Posterior vena cava (tissue), 2 donors: Measurements from ENCODE around the gene RBFOX2. TPM values are rescaled to one million over a fixed set of nuclear protein-coding genes. Genes with fewer than 3 reads are reported as not detected.

Experiments used
- DNase-seq: peaks from one replicate; pipeline ENCODE4 v3.0.0-alpha.2; 2020; ENCODE audit warnings: low spot score
- intact Hi-C, 2 donors: fragments of 100-400 bp; cut with DNase I; formaldehyde crosslinking; loops; one replicate each; pipeline versions ENCODE4 v1.14.1 to v1.14.2; 2022 to 2023
- total RNA-seq, 2 donors: library from RNA; stranded (reverse); fragmentation: NEBNext Ultra II Directional; extraction: Animal tissue kit (Norgen Biotek cat#: 25700); gene quantifications; one replicate each; pipeline ENCODE4 v1.2.1, GENCODE V29; 2021
- donor health status: DM: yes; HTN: yes; CAD: no.
- donor health status: DM: yes; HTN: yes; CAD: no.

The RBFOX2 gene
- total RNA-seq, 2 donors from 2014 or later: 114 to 124 TPM

- no peak for DNase-seq
- intact Hi-C loops: loop anchor here in 1 of 2 donors (10.0 kb wide), 1 partner anchor 51 kb away; no protein-coding TSS in a partner anchor
Measured at GRCh38 chr22:35783943-35784614, 244.5 kb downstream of the RBFOX2 start.

- intact Hi-C loops: loop anchor here in 1 of 2 donors (10.0 kb wide), 1 partner anchor 52 kb away; no protein-coding TSS in a partner anchor
- no peak for DNase-seq
Measured at GRCh38 chr22:35782504-35782903, 246.1 kb downstream of the RBFOX2 start.

GRCh38 chr22:35781898-35782297 lies 246.7 kb downstream of the RBFOX2 start:
- no peak for DNase-seq
- intact Hi-C loops: loop anchor here in 1 of 2 donors (10.0 kb wide), 1 partner anchor 53 kb away; no protein-coding TSS in a partner anchor

GRCh38 chr22:35777335-35777975 lies 251.2 kb downstream of the RBFOX2 start:
- no peak for DNase-seq
- intact Hi-C loops: no loop called here

GRCh38 chr22:35775339-35775738 lies 253.3 kb downstream of the RBFOX2 start:
- no peak for DNase-seq

GRCh38 chr22:35769974-35770373 lies 258.6 kb downstream of the RBFOX2 start:
- no peak for DNase-seq
- intact Hi-C loops: no loop called here

More at GRCh38 chr22:35775339-35775738, 253.3 kb downstream of the RBFOX2 start:
- intact Hi-C loops: no loop called here

GRCh38 chr22:35766654-35767580 lies 261.7 kb downstream of the RBFOX2 start:
- DNase-seq: no peak
- intact Hi-C loops: no loop called here

- intact Hi-C loops: no loop called here
- no peak for DNase-seq
Measured at GRCh38 chr22:35761037-35761436, 267.6 kb downstream of the RBFOX2 start.

GRCh38 chr22:35758394-35758793 lies 270.2 kb downstream of the RBFOX2 start:
- intact Hi-C loops: no loop called here

GRCh38 chr22:35756722-35757121 lies 271.9 kb downstream of the RBFOX2 start:
- intact Hi-C loops: no loop called here
- no peak for DNase-seq

More at GRCh38 chr22:35758394-35758793, 270.2 kb downstream of the RBFOX2 start:
- DNase-seq: no peak

GRCh38 chr22:35754761-35755160 lies 273.9 kb downstream of the RBFOX2 start:
- no peak for DNase-seq
- intact Hi-C loops: no loop called here

GRCh38 chr22:35752863-35753189 lies 275.8 kb downstream of the RBFOX2 start:
- DNase-seq: no peak
- intact Hi-C loops: no loop called here

- intact Hi-C loops: no loop called here
- no peak for DNase-seq
Measured at GRCh38 chr22:35752006-35752862, 276.4 kb downstream of the RBFOX2 start.

- intact Hi-C loops: no loop called here
- DNase-seq: no peak
Measured at GRCh38 chr22:35749808-35750207, 278.8 kb downstream of the RBFOX2 start.

- intact Hi-C loops: no loop called here
- DNase-seq: no peak
Measured at GRCh38 chr22:35746946-35747703, 281.5 kb downstream of the RBFOX2 start.

GRCh38 chr22:35746248-35746647 lies 282.4 kb downstream of the RBFOX2 start:
- intact Hi-C loops: no loop called here

GRCh38 chr22:35743326-35743860 lies 285.2 kb downstream of the RBFOX2 start:
- DNase-seq: no peak
- intact Hi-C loops: no loop called here

More at GRCh38 chr22:35746248-35746647, 282.4 kb downstream of the RBFOX2 start:
- DNase-seq: no peak
